IPS-18c (cell line): ENCODE data around the gene CARD11.
"Not testable (repeated sequence)": the region's sequence is repeated elsewhere in the genome, so short reads cannot be mapped to it uniquely, and the experiment has no call there.

Experiments used
- H3K4me3 ChIP-seq: 2 replicates; pipeline ENCODE4 v1.7.0; 2013; ENCODE audit warnings: low read depth, mild to moderate bottlenecking, low read length, moderate library complexity; ENCODE audit not compliant: insufficient read depth
- H3K9me3 ChIP-seq: one replicate; pipeline ENCODE4 v1.6.1; 2013; ENCODE audit warnings: mild to moderate bottlenecking, low read length, moderate library complexity; ENCODE audit not compliant: control insufficient read depth, insufficient read depth

Gene CARD11

DNA sequence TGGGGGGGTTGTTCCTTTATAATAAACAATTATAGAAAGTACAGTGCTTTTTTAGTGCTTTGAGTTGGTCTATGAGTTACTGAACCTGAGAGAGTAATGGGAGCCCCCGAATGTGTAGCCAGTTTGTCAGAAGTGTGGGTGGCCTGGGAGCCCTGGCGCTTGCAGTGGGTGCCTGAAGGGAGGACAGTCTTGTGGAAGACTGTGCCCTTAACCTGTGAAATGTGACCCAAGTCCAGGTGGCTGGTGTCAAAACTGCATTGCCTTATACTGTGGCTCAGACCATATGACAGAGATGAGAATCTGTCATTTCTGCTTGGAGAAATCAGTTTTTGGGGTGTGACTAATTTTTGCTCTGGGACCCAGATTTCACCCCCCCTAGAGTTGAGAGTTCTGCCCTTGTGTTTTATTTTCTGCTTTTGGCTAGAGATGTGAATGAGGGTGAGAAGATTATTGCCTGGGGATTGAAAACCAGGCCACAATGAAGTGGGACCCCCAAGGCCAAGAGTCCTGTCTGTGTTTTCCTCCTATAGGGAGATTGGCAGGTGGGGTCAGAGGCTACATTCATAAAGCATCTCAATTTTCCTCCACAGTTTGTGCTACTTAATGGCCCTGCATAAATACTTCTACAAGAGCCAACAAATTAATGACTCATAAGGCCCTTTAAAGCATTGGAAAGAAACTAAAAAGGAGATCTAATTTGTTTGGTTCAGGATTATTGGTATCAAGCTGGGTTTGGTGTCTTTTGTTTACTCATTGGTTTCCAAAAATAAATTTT lies 24.1 kb upstream of the CARD11 start:
- Histone ChIP-seq H3K9me3 (no peaks in the 10 kb centered on the region), H3K4me3 (no peak overlapping the region)

DNA sequence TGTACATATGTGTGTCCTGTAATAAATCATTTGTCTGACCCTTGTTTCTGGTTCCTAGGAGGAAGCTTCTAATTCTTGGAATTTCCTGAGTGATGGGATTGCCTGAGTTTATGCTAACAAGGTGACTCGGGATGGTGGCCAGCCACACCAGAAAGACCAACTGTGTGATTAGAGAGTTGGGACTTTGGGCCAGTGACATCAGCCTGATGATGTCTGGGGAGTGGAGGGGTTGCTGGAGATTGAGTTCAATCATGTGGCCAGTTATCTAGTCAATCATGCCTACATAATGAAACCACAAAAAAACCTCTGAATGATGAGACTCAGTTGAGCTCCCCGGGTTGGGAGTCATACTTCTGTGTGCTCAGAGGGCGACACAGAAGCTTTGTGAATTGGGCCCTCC lies 23.5 kb upstream of the CARD11 start:
- no peaks in the 10 kb centered on the region for H3K9me3 ChIP-seq
- H3K4me3 ChIP-seq: no peak overlapping the region

DNA sequence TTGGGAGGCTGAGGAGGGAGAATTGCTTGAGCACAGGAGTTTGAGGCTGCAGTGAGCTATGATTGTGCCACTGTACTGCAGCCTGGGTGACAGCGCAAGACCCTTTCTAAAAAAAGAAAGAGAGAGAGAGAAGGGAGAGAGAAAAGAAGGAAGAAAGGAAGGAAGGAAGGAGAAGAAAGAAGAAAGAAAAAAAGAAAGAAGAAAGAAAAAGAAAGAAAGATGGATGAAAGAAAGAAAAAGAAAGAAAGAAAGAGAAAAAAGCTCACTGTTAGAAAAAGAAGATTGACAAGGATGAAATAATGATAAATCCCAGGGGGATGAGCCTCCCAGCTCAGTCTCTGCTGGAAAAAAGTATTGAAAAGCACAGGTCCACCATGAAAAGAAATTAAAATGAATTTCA lies 22.8 kb upstream of the CARD11 start:
- no peak overlapping the region for H3K4me3 ChIP-seq
- no peaks in the 10 kb centered on the region for H3K9me3 ChIP-seq

DNA sequence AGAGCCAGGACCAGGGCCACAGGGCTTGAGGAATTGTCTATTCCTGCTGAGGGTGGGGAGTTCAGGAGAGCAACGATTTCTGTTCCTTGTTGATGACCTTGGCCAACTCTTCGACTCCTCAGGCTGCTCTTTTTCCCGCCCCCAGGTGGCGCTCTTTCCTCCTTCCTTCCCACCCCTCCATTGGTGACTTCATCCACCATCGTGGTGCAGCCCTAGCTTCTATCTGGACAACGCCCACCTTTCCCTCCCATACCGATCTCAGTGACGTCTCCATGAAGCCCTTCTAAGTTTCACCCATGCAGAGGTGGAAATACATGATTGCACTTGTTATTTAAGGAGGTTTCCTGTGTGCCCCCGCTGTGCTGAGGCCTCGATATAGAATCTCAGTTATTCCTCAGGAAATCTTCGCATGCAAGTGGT lies 22.1 kb upstream of the CARD11 start:
- Histone ChIP-seq H3K4me3 (no peak overlapping the region), H3K9me3 (no peaks in the 10 kb centered on the region)

DNA sequence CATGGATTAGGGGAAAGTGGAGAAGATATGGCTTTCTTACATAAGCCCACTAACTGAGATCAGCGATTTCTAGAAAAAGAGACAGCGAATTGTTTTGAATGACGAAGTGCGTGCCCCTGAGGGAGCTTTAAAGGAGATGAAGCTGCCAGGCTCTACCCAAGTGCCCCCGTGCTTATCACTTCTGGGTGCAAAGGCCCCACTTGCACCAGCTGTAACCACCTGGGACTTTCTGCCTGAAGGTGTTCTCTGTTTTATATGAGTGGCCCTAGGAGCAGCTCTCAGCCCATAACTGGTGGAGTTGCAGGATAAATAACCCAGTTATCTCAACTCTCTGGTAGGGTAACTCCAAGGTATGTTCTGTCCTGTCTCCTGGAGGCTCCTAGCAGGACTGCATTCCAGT lies 20.4 kb upstream of the CARD11 start:
- Histone ChIP-seq H3K9me3 (no peaks in the 10 kb centered on the region), H3K4me3 (no peak overlapping the region)

DNA sequence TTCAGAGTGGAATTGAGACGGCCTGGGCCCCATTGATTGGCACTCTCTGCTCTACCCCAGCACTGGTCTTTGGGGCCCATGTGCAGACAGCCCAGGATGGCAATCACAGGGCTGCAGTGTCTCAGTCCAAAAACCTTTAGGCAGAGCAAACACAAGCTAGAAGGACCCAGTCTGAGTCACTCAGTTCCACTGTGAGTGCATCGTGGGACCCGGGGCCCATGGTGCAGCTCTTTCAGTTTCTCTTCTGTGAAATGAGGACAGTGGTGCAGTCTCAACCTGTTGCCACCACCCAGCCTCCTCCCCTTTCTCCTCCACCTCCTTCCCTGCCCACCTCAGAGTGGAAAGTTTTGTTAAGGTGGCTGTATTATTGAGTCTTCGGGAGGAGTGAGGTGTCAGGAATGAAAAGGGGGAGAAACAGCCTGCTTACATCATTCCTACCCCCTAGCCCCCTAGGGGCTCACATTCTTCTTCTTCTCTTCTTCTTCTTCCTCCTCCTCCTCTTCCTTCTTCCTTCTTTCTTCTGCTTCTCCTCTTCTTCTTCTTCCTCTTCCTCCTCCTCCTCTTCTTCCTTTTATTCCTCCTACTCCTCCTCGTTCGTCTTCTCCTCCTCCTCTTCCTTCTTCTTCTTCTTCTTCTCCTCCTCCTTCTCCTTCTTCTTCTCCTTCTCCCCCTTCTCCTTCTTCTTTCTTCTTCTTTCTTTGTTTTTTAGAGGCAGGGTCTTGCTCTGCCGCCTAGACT lies 19.5 kb upstream of the CARD11 start:
- no peak overlapping the region for H3K4me3 ChIP-seq
- H3K9me3 ChIP-seq: no peaks in the 10 kb centered on the region

DNA sequence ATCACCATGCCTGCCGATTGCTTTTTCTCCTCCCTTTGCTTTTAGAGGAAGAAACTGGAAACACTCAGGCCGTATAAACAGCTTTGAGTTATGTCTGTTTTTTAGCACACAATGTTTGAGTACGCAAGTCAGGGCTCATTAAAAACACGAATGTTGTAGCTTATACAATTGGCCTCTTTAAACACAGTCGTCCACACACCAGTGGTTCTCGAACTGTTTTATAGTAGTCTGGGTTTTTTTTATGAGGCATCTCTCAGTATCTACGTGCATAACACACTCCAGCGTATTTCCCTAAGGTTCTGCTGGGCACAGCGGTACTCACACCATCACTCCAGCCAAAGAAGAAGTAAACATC lies 13.4 kb upstream of the CARD11 start:
- no peak overlapping the region for H3K4me3 ChIP-seq
- no peaks in the 10 kb centered on the region for H3K9me3 ChIP-seq

DNA sequence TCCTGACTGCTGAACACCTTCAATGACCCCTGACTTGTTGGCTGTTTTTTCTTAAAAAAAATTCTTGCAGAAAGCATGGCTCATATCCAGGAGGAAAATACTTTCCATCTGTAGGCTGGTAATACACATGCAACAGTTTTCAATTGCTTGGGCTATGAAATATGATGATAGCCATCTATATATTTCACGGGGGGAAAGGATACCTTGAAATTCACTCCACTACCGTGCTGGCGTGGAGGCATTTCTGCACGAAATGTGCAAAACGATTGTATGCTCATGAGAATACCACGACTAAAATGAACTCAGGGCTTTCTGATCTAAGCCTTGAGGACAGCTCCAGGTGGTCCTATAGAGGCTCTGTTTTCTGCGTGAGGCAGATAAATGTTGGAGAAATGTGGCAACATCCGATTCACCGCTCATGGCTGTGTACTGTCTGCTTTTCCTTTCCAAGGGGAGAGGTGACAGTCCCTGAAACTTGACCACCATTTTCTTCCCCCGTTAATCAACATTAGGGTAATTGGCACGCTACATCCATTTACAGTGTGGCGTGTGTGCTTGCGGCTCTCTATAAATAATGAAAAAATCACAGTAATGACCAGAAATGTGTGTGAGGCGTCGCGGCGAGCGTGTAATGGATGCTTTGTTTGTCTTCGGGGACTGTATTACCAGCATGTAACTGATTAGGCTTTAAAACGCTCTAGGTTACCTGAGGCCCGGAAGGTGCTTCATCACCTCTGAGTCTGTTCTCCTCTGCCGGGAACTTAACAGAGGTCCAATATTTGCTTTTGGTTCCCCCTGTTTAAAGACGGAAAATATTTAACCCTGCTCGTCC lies 12.8 kb upstream of the CARD11 start:
- no peak overlapping the region for H3K4me3 ChIP-seq
- peaks cover 2% of the 10 kb centered on the region for H3K9me3 ChIP-seq

DNA sequence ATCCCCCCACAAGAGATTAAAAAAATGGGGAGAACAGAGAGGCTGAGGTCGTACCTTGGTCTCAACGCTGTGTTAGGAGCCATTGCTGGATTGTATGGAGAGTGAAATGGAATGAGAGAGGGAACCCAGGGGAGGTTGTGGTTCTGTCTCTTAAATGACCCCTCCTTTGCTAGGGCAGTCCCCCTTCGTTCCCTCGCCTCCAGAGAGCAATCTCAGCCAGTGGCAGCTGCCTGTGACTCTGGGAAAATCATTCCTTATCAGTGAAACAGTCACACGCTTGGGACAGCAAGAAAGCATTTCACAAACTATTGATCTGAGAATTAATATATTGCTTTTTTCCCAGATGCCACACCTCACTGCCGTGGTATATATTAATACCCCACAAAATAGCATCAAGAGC lies 12.0 kb upstream of the CARD11 start:
- Histone ChIP-seq H3K9me3 (peaks cover 2% of the 10 kb centered on the region), H3K4me3 (no peak overlapping the region)

DNA sequence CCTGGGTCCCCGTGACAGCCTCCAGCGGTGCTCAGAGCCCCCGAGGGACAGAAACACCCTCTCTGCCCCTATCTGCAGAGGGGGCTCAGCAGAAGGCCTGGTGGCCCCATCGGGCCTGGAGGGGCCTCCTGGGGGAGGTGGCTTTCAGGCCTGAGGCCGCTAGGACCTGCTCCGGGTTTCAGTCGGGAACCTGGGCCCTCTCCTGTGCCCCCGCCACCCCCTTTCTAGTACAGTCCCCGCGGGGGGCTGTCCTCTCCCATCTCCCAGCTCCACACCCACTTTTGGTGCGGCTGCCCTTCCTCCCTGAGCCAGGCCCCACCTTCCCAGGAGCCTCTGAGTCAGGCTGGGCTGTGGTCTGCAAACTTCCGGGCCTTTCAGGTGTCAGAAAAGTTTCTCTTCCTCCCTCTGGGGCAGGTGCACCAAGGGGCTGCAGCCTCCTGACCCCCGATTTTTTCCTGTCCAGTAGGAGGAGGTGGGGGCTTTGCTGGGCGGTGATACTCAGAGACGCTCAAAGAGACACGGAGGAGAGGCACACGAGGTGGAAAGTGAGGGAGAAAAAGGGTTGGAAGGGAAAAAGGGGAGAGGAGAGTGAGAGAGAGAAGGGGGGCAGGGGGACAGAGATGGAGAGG lies 692 bp downstream of the CARD11 start:
- H3K9me3 ChIP-seq: no peaks in the 10 kb centered on the region
- H3K4me3 ChIP-seq: peak overlapping the region; percentile 50

DNA sequence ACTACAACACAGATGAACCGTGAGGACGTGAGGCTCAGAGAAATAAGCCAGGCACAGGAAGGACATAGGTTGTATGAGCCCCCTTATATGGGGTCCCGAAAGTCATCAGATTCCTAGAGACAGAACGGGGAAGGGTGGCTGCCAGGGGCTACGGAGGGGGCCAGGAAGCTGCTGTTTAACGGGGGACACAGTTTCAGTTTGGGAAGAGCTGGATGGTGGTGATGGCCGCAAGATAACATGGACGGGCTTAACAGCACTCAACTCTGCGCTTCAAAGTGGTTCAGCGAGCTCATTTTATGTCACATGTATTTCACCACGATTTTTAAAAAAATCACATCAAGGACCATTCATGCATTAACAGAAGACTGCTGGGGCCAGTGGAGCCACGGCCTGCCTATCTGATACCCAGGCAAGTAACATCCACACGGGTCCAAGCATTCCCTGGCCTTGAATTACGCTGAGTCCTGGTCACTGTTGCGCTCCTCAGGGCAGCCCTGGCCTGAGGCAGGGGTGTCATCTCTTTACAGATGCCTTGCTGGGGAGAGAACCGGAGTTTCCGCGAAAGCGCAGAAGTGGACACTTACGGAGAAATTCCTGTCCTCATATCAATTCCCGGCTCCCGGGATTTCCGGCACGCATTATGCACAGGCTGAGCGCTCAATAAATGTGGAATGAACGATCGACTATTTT lies 1.5 kb downstream of the CARD11 start:
- Histone ChIP-seq H3K9me3 (no peaks in the 10 kb centered on the region), H3K4me3 (no peak overlapping the region)

DNA sequence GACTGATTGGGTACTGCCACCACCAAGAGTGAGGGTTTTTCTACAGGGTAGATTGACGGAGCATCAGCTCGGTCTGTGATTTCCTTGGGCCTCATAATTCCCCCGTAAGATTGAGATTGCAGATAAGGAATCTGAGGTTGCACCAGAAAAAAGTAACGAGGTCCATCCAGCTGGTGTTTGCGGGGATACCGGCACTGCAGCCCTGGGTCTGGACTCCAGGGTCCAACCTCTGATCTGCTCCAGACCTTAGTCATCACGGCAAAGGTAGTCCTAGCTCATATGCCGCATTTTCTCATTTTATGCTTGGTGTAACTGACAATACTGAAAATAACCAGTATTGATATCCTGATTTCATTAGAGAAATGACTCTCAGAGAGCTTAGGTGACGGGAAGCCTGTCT lies 3.9 kb downstream of the CARD11 start:
- Histone ChIP-seq H3K4me3 (no peak overlapping the region), H3K9me3 (no peaks in the 10 kb centered on the region)

DNA sequence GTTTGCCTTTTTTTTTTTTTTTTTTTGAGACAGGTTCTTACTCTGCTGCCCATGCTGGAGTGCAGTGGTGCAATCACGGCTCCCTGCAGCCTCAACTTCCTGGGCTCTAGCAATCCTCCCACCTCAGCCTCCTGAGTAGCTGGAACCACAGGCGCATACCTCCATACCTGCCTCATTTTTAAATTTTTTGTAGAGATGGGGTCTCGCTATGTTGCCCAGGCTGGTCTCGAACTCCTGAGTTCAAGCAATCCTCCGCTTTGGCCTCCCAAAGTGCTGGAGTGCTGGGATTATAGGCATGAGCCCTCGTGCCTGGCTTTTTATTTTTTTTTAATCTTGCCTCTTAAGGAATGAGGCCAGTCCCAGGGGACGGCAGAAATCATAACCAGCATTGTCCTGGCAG lies 5.7 kb downstream of the CARD11 start:
- H3K4me3 ChIP-seq, H3K9me3 ChIP-seq: not testable (repeated sequence)

DNA sequence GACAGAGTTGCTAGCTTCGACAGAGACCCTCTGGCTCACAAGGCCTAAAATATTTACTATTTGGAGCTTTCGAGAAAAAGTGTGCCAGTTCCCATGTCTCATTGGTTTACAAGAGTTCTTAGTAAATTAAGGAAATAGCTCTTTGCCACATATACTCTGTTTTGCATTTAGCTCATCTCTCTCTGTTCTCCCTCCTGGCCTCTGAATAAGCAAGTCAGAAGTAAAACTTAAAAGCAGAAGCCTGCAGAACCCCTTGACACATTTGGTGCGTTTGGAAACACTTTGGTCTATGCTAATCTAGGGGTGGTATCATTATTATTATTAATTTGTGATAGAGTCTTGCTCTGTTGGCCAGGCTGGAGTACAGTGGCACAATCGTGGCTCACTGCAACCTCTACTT lies 6.4 kb downstream of the CARD11 start:
- Histone ChIP-seq H3K4me3 (no peak overlapping the region), H3K9me3 (no peaks in the 10 kb centered on the region)

DNA sequence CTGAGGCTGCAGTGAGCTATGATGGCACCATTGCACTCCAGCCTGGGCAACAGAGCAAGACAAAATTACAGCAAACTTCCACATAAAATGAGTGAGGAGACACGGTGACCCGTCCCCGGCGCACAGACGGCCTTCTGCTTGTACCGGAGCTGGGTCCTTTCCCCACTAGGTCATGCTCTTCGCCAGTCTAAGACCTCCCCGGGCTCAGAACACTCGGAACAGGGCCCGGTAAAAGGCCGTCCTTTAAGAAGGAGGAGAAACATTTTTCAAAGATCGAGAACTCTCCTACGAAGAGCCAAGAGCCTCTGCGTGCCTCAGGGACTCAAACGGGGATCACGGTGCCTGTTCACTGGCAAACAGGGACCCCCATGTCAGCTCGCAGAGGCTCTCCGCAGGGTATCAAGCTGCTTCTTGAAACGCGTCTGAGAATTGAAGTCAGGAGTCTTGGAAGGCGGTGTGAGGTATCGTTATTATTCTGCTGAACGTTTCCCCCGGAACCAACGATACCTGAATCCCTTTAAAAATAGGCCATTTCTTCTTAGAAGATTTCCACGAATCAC lies 9.0 kb downstream of the CARD11 start:
- Histone ChIP-seq H3K9me3 (no peaks in the 10 kb centered on the region), H3K4me3 (no peak overlapping the region)

DNA sequence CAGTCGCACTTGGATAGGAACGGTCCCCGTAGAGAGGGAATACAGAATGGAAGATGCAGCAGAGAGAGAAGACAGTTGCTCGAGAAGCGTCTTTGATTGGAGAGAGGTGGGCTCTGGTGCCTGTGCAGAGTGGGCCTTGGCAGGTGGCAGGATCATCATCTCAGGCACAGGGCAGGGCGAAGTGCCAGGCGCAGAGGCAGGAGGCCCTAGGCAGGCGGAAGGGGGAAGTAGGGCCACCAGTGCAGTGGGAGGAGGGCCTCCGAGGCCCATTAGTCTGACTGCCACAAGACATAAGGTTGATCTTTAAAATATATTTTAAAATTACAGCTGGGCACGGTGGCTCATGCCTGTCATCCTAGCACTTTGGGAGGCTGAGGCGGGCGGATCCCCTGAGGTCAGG lies 10.1 kb downstream of the CARD11 start:
- H3K4me3 ChIP-seq: no peak overlapping the region
- H3K9me3 ChIP-seq: no peaks in the 10 kb centered on the region

DNA sequence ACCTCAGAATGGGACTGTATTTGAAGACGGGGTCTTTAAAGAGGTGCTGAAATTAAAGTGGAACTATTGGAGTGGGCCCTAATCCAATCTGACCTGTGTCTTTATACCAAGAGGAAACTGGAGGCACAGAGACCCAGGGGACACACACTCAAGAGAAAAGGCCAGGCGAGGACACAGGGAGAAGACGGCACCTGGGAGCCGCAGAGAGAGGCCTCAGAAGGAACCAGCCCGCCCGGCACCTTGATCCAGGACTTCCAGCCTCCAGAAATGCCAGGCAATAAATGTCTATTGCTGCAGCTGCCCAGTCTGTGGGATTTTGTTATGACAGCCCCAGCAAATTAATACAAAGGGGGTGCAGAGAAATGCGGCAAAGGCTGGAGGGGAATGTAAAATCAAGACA lies 10.5 kb downstream of the CARD11 start:
- Histone ChIP-seq H3K4me3 (no peak overlapping the region), H3K9me3 (no peaks in the 10 kb centered on the region)
